ENCODE results near the gene ZC3H7B. TPM values are rescaled to one million over a fixed set of nuclear protein-coding genes. Genes with fewer than 3 reads are reported as not detected.

ZC3H7B gene
- total RNA-seq, 1 donor from 2014 or later, result 66.7 TPM

DNA sequence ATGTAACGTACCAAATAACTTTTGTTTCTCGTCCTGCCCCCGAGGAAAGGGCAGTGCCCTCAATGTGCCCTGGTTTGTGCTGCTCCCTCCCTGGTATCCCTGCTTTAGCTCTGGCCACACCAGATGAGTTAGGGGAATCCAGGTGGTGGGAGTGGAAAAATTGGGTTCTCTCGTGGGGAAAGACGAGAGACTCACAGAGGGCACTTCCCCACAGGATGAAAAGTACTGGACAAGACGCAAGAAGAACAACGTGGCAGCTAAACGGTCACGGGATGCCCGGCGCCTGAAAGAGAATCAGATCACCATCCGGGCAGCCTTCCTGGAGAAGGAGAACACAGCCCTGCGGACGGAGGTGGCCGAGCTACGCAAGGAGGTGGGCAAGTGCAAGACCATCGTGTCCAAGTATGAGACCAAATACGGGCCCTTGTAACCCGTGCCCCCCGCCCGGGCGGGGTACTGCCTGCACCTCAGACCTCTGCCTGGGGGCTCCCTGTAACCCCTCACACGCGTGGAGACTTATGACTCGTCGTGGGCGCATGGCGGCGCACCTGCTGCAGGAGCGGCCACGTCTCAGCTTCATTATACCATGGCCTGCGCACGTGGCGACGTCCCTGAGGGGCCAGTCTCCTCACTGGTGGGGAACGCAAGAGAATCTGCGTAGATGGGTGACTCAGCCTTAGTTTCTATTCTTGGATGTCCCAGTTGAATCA, 94.4 kb downstream of the ZC3H7B start:
- Histone ChIP-seq H3K9me3 (ENCODE audit: insufficient read depth, low read depth, low read length) (no peaks in the 10 kb centered on the region), H3K4me3 (ENCODE audit: insufficient read depth, low read depth, low read length) (no peak overlapping the region), H3K27me3 (ENCODE audit: insufficient read depth, low read length) (no peaks in the 10 kb centered on the region), H3K9ac (ENCODE audit: low read length) (no peak overlapping the region), H3K4me1 (ENCODE audit: insufficient read depth, low read length) (no peaks in the 10 kb centered on the region), H4K20me1 (ENCODE audit: insufficient read depth, low read length) (peaks cover 3% of the 10 kb centered on the region), H3K27ac (ENCODE audit: low read depth, low read length) (no peak overlapping the region), H3K36me3 (ENCODE audit: insufficient read depth, low read length) (peaks cover 10% of the 10 kb centered on the region), H2AFZ (ENCODE audit: low read depth, low read length) (no peak overlapping the region), H3K79me2 (ENCODE audit: insufficient read depth, low read length) (no peaks in the 10 kb centered on the region), H3K4me2 (ENCODE audit: low read length) (no peak overlapping the region)
- no peaks in the 10 kb centered on the region for H3K4me1 Mint-ChIP-seq (ENCODE audit: low read depth, unreplicated experiment)
- no peak for DNase-seq (ENCODE audit: low read depth)
- no peaks in the 10 kb centered on the region for H3K27me3 Mint-ChIP-seq (ENCODE audit: low read depth, unreplicated experiment)
- H3K4me3 Mint-ChIP-seq (ENCODE audit: unreplicated experiment), result no peak overlapping the region
- peaks cover 34% of the 10 kb centered on the region for H3K36me3 Mint-ChIP-seq (ENCODE audit: low read depth, unreplicated experiment)
- no peak overlapping the region for H3K27ac Mint-ChIP-seq (ENCODE audit: unreplicated experiment)
- TF ChIP-seq EZH2 (IDR thresholded peaks at IDR 0.05; ENCODE audit: insufficient read depth, low read length), result no peak
- TF ChIP-seq, protein P1, sequence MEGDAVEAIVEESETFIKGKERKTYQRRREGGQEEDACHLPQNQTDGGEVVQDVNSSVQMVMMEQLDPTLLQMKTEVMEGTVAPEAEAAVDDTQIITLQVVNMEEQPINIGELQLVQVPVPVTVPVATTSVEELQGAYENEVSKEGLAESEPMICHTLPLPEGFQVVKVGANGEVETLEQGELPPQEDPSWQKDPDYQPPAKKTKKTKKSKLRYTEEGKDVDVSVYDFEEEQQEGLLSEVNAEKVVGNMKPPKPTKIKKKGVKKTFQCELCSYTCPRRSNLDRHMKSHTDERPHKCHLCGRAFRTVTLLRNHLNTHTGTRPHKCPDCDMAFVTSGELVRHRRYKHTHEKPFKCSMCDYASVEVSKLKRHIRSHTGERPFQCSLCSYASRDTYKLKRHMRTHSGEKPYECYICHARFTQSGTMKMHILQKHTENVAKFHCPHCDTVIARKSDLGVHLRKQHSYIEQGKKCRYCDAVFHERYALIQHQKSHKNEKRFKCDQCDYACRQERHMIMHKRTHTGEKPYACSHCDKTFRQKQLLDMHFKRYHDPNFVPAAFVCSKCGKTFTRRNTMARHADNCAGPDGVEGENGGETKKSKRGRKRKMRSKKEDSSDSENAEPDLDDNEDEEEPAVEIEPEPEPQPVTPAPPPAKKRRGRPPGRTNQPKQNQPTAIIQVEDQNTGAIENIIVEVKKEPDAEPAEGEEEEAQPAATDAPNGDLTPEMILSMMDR (IDR thresholded peaks at IDR 0.05; ENCODE audit: insufficient read depth, low read depth, low read length), result no peak
- no peak for FAIRE-seq
- no peaks in the 10 kb centered on the region for H3K9me3 Mint-ChIP-seq (ENCODE audit: unreplicated experiment)

DNA sequence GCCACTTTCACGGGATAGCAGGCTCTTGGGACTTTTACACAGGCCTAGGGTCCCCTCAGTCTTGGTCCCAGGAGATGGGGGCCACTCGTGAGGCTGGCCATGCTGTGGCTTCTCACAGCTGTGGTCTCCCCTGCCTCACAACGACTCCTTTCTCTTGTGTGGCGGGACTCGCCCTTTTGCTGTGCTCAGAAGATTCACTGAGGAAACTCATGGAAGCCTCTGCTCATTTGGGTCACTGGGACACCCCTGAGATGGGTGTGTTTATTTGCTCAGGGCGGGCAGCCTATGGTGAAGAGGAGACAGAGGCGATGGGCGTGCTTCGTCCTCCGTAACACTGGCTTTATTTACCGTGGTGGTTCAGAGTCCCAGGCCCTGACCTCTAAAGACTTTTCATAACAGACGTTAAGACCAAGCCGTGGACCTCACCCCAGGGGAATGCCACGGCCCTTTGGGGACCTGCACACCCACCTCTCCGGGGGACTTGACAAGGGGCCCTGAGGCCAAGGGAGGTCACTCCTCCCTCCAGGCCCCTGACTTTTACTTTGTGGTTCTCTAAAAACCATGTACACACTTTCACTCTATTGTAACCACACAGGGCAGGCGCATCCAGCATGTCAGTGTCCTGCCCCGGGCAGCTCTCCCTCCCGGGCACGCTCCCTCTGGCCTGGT, 96.0 kb downstream of the ZC3H7B start:
- no peak for FAIRE-seq

More for the DNA sequence above, 96.0 kb downstream of the ZC3H7B start:
- Mint-ChIP-seq H3K4me1 (ENCODE audit: low read depth, unreplicated experiment) (no peaks in the 10 kb centered on the region), H3K9me3 (ENCODE audit: unreplicated experiment) (no peaks in the 10 kb centered on the region), H3K4me3 (ENCODE audit: unreplicated experiment) (no peak overlapping the region), H3K27me3 (ENCODE audit: low read depth, unreplicated experiment) (no peaks in the 10 kb centered on the region), H3K27ac (ENCODE audit: unreplicated experiment) (no peak overlapping the region), H3K36me3 (ENCODE audit: low read depth, unreplicated experiment) (peaks cover 31% of the 10 kb centered on the region)
- no peaks in the 10 kb centered on the region for H3K9me3 ChIP-seq (ENCODE audit: insufficient read depth, low read depth, low read length)
- H3K4me2 ChIP-seq (ENCODE audit: low read length), result no peak overlapping the region
- H4K20me1 ChIP-seq (ENCODE audit: insufficient read depth, low read length), result no peaks in the 10 kb centered on the region
- TF ChIP-seq EZH2 (IDR thresholded peaks at IDR 0.05; ENCODE audit: insufficient read depth, low read length), result no peak
- TF ChIP-seq, protein P1 (IDR thresholded peaks at IDR 0.05; ENCODE audit: insufficient read depth, low read depth, low read length), result no peak
- peaks cover 6% of the 10 kb centered on the region for H3K36me3 ChIP-seq (ENCODE audit: insufficient read depth, low read length)
- H3K79me2 ChIP-seq (ENCODE audit: insufficient read depth, low read length), result no peaks in the 10 kb centered on the region
- no peak overlapping the region for H3K4me3 ChIP-seq (ENCODE audit: insufficient read depth, low read depth, low read length)
- no peaks in the 10 kb centered on the region for H3K27me3 ChIP-seq (ENCODE audit: insufficient read depth, low read length)
- DNase-seq (ENCODE audit: low read depth), result no peak
- no peak overlapping the region for H2AFZ ChIP-seq (ENCODE audit: low read depth, low read length)
- peaks cover 7% of the 10 kb centered on the region for H3K4me1 ChIP-seq (ENCODE audit: insufficient read depth, low read length)
- no peak overlapping the region for H3K9ac ChIP-seq (ENCODE audit: low read length)
- no peak overlapping the region for H3K27ac ChIP-seq (ENCODE audit: low read depth, low read length)
